Measurements from ENCODE around the gene P2RX4.
"Not testable (repeated sequence)": the region's sequence is repeated elsewhere in the genome, so short reads cannot be mapped to it uniquely, and the experiment has no call there.

The P2RX4 gene

DNA sequence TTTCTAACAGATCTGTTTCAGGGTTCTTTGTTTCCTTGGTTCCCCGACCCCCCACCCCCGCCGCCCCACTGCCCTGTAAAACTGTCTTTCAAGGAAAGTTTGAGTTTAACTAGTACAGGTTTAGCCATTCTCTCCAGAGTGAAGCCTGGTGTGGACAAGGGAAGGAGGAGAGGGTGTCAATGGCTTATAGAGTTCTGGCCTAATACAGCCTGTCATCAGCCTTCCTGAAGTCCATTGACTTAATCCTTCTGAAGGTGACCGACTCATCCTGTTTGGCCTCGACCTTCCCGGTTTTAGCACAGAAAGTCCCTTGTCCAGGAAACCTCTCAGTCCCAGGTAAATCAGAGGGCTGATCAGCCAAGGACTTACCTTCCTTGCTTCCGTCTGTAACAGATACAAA is 11.0 kb upstream of the P2RX4 start:
- ChIA-PET POLR2A (no interaction called here), CTCF (no interaction called here)
- DNase-seq (ENCODE audit: extremely low spot score): no peak
- TF ChIP-seq, protein P1, sequence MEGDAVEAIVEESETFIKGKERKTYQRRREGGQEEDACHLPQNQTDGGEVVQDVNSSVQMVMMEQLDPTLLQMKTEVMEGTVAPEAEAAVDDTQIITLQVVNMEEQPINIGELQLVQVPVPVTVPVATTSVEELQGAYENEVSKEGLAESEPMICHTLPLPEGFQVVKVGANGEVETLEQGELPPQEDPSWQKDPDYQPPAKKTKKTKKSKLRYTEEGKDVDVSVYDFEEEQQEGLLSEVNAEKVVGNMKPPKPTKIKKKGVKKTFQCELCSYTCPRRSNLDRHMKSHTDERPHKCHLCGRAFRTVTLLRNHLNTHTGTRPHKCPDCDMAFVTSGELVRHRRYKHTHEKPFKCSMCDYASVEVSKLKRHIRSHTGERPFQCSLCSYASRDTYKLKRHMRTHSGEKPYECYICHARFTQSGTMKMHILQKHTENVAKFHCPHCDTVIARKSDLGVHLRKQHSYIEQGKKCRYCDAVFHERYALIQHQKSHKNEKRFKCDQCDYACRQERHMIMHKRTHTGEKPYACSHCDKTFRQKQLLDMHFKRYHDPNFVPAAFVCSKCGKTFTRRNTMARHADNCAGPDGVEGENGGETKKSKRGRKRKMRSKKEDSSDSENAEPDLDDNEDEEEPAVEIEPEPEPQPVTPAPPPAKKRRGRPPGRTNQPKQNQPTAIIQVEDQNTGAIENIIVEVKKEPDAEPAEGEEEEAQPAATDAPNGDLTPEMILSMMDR (IDR thresholded peaks at IDR 0.05; ENCODE audit: control extremely low read depth, extremely low read depth, low read depth, missing control alignments): no peak

DNA sequence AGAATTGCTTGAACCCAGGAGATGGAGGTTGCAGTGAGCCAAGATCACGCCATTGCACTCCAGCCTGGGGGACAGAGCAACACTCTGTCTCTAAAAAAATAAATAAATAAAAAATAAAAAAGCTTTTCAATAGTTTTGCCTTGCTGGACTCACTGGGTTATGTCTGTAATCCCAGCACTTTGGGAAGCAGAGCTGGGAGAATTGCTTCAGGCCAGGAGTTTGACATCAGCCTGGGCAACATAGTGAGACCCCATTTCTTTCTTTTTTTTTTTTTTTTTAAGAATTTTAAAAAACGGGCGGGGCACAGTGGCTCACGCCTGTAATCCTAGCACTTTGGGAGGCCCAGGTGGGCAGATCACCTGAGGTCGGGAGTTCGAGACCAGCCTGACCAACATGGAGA is 8.8 kb upstream of the P2RX4 start:
- DNase-seq (ENCODE audit: extremely low spot score); CTCF ChIA-PET; POLR2A ChIA-PET: not testable (repeated sequence)

DNA sequence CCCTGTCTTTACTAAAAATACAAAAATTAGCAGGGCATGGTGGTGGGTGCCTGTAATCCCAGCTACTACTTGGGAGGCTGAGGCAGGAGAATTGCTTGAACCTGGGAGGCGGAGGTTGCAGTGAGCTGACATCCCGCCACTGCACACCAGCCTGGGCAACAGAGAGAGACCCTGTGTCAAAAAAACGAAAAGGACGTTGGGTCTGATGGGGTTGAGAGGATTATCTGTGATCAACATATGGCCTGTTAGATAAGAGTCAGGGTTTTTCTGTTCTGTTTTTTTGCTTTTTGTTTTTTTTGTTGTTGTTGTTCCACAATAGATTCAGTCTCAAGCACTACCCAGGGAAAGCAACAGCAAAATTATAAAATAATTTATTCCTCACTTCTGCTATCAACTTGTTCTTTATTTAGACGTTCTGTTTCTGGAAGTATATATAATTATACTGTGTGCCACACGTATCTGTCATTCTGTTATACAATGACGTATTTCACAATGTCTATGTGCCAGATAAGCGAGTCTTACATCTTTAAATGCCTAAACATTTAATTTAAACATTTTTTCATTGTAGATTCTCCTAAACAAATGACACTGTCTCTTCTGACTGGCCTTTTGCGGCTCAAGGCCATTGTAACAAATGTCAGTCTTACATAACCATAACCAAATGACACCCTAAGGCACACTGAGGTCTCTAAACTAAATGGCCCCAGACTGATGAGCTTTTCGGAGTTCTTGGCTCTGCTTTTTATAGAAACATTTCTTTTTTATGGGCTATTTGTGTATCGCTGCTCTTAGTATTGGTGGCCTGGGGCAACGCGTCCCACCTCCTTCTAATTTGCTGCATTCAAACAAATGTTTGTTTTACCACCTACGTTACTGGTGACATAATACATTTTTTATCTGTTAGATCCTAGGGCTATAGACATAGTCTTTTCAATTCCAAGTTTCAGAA is 7.2 kb upstream of the P2RX4 start:
- CTCF ChIA-PET: interaction anchor here (1.2 kb wide), 1 partner anchor 15 kb away, joined by 3 read pairs; no protein-coding TSS in a partner anchor
- TF ChIP-seq, protein P1 (IDR thresholded peaks at IDR 0.05; ENCODE audit: control extremely low read depth, extremely low read depth, low read depth, missing control alignments): no peak
- no peak for DNase-seq (ENCODE audit: extremely low spot score)
- POLR2A ChIA-PET: no interaction called here

DNA sequence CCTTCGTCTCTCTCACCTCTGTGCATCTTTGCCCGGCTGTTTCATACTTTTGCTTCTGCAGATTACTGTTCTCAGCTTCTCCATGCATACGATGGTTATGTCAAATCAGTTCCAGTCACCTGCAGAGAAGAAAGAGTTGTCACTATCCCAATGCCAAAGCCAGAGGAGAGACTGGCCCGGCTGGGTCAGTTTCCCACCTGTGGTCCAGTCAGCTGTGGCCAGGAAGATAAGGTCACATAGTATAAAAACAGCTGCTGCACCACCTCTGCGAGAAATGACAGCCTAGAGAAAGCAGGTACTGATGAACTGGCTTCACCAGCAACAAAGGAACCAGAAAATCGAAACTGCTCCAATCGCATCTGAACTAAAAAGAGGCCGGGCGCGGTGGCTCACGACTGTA is 6.4 kb upstream of the P2RX4 start:
- no peak for DNase-seq (ENCODE audit: extremely low spot score)
- TF ChIP-seq, protein P1 (IDR thresholded peaks at IDR 0.05; ENCODE audit: control extremely low read depth, extremely low read depth, low read depth, missing control alignments): no peak
- ChIA-PET POLR2A (no interaction called here), CTCF (interaction anchor here (1.2 kb wide), 1 partner anchor 14 kb away, joined by 3 read pairs; no protein-coding TSS in a partner anchor)

DNA sequence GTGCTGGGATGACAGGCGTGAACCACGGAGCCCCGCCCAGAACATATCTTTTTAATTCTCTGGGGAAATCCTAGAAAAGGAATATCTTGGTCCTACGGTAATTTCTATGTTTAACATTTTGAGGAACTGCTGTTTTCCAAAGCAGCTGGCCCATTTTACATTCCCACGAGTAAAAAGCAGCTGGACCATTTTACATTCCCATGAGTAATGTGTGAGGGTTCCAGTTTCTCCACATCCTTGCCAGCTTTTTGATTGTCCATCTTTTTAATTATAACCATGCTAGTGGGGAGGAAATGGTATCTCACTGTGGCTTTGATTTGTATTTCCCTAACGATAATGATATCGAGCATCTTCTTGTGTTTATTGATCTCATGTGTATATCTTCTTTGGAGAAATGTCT is 4.4 kb upstream of the P2RX4 start:
- no peak for DNase-seq (ENCODE audit: extremely low spot score)
- TF ChIP-seq, protein P1 (IDR thresholded peaks at IDR 0.05; ENCODE audit: control extremely low read depth, extremely low read depth, low read depth, missing control alignments): no peak
- CTCF ChIA-PET: interaction anchor here (0.7 to 1.9 kb wide), 7 partner anchors 7 to 96 kb away, joined by 3 to 4 read pairs (median 3); no protein-coding TSS in a partner anchor
- POLR2A ChIA-PET: no interaction called here

DNA sequence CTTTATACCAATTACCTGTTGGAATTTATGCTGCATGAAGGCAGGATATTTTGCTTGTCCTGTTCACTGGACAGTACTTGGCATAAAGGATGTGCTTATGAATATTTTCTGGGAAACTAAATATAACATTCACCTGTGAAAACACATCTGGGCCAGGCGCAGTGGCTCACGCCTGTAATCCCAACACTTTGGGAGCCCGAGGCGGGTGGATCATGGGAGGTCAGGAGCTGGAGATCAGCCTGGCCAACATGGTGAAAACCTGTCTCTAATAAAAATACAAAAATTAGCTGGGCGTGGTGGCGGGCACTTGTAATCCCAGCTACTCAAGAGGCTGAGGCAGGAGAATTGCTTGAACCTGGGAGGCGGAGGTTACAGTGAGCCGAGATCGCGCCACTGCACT is 1.4 kb upstream of the P2RX4 start:
- POLR2A ChIA-PET: not testable (repeated sequence)
- CTCF ChIA-PET: interaction anchor here (1.0 kb wide), 1 partner anchor 16 kb away, joined by 3 read pairs; no protein-coding TSS in a partner anchor

DNA sequence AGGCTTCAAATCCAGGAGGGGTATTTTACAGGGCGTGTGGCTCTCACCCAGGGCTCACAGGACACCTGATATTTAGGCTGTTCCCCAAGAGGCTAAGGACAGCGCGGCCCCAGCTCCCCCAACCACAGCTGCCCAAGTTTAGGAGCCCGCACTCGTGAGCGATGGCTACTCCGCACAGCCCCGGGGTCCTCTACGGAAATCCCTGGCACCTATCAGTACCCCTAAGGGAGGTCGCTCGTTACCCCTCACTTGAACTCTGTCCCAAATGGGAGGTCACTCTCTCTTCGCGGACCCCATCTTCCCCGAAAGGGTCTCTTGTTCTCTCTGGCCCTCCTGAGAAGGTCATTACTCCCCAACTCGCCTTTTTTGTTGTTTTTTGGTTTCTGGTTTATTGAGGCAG is 708 bp upstream of the P2RX4 start:
- ChIA-PET POLR2A (no interaction called here), CTCF (interaction anchor here (1.0 kb wide), 1 partner anchor 15 kb away, joined by 3 read pairs; no protein-coding TSS in a partner anchor)
- TF ChIP-seq, protein P1 (IDR thresholded peaks at IDR 0.05; ENCODE audit: control extremely low read depth, extremely low read depth, low read depth, missing control alignments): no peak
- DNase-seq (ENCODE audit: extremely low spot score): no peak

More for the DNA sequence above, 1.4 kb upstream of the P2RX4 start:
- DNase-seq (ENCODE audit: extremely low spot score): not testable (repeated sequence)

Measured in GM10248 (cell line).